ENCODE measurements around the gene WDR31.
A peak's percentile ranks its signal among the peaks of the same experiment; 100 is the strongest.

GRCh38 chr9:113376634-113377567 is 36.8 kb upstream of the WDR31 start, which contains the start of gene HDHD3:
- TF ChIP-seq CTCF (IDR thresholded peaks at IDR 0.05) (no peak), POLR2A (IDR thresholded peaks at IDR 0.05) (peak in 1 of 2 donors; percentile 67)

All from vagina (tissue), 2 donors.